Mucosa of descending colon (tissue), 3 donors: Measurements from ENCODE around the gene ZNF555. TPM values are rescaled to one million over a fixed set of nuclear protein-coding genes. Genes with fewer than 3 reads are reported as not detected.
"Not testable (repeated sequence)": the region's sequence is repeated elsewhere in the genome, so short reads cannot be mapped to it uniquely, and the experiment has no call there.

Experiments used
- ATAC-seq: fragments of 200-7000 bp; cut with Tn5 transposase; one replicate; pipeline ENCODE4 v1.9.1; 2020; ENCODE audit warnings: mild to moderate bottlenecking, moderate library complexity
- DNase-seq, 3 donors: peaks; one replicate each; pipeline ENCODE4 v3.0.0-alpha.2; 2020
- H3K36me3 ChIP-seq: fragments of 200-600 bp; one replicate; pipeline ENCODE4 v1.8.0; 2021; ENCODE audit warnings: low read depth, mild to moderate bottlenecking
- H3K4me1 ChIP-seq: fragments of 200-600 bp; one replicate; pipeline ENCODE4 v1.8.0; 2021; ENCODE audit warnings: low read depth, mild to moderate bottlenecking
- H3K4me3 ChIP-seq: fragments of 200-600 bp; one replicate; pipeline ENCODE4 v1.8.0; 2021; ENCODE audit warnings: mild to moderate bottlenecking
- H3K9me3 ChIP-seq: fragments of 200-600 bp; one replicate; pipeline ENCODE4 v1.8.0; 2021; ENCODE audit warnings: mild to moderate bottlenecking
- CTCF ChIP-seq: fragments of 200-600 bp; IDR thresholded peaks from one replicate; pipeline ENCODE4 v1.8.0; 2022; ENCODE audit warnings: antibody characterized with exemption, mild to moderate bottlenecking
- intact Hi-C, 2 donors: fragments of 100-400 bp; cut with DNase I in 1 of 2; cut with micrococcal nuclease in 1 of 2; formaldehyde crosslinking; loops; one replicate each; pipeline versions ENCODE4 v1.11.0 to v1.11.1; 2022; cut with DNase I, micrococcal nuclease
- long read RNA-seq, 2 donors: library from polyadenylated mRNA; unstranded; transcript quantifications; one replicate each; pipeline ENCODE4 v2.0.0, GENCODE V29; 2019 to 2021
- total RNA-seq, 3 donors: library from RNA; stranded (reverse); fragmentation: NEBNext Ultra II Directional in 2 of 3; extraction: Animal tissue kit (Norgen Biotek cat#: 25700) in 2 of 3; gene quantifications; one replicate each; pipeline versions ENCODE4 v1.2.1 to v1.2.4, GENCODE V29; 2021 to 2023
- donor health status: DM: no; HTN: no; CAD: no; lungs with moderate emphysema.
- donor health status: DM: no; HTN: no; CAD: no.
- donor health status: DM: no; HTN: yes; CAD: no.

The ZNF555 gene
- total RNA-seq, result 1 to 10 TPM; 3.0 to 8.4 (median 4.8) TPM
- long read RNA-seq, donor 1, full-length matches to known transcripts, result 5 of 8 reads
- long read RNA-seq, donor 1, partial matches to known transcripts, result 0 of 8 reads
- long read RNA-seq, donor 1, other reads (novel, unspliced or antisense), result 3 of 8 reads
- long read RNA-seq, donor 2, full-length matches to known transcripts, result 1 of 2 reads
- long read RNA-seq, donor 2, partial matches to known transcripts, result 1 of 2 reads
- long read RNA-seq, donor 2, other reads (novel, unspliced or antisense), result 0 of 2 reads

GRCh38 chr19:2840794-2841791 lies at the start of gene ZNF555:
Gene ZNF555, plus strand, starts transcription at chr19:2841475. Its CDS starts 98 bp downstream, at chr19:2841573.
- intact Hi-C loops, result no loop called here
- H3K4me1 ChIP-seq, result peaks cover 5% of the 10 kb centered on the region
- DNase-seq, result peak; percentile 99 to 100 (median 99)
- ATAC-seq, result peak; percentile 99
- peaks cover 15% of the 10 kb centered on the region for H3K9me3 ChIP-seq
- H3K36me3 ChIP-seq, result no peaks in the 10 kb centered on the region
- TF ChIP-seq CTCF, result peak; percentile 62
- H3K4me3 ChIP-seq, result peak within 1 kb of the TSS; percentile 83

GRCh38 chr19:2791876-2792275 lies 49.4 kb upstream of the ZNF555 start:
- Histone ChIP-seq H3K36me3 (no peaks in the 10 kb centered on the region), H3K4me1 (peaks cover under 1% of the 10 kb centered on the region), H3K4me3 (no peak overlapping the region), H3K9me3 (no peaks in the 10 kb centered on the region)
- DNase-seq (no peak), ATAC-seq (no peak)
- intact Hi-C loops, result no loop called here
- no peak for TF ChIP-seq CTCF

GRCh38 chr19:2792666-2793065 lies 48.6 kb upstream of the ZNF555 start:
- intact Hi-C loops, ATAC-seq, H3K4me1 ChIP-seq, DNase-seq, H3K4me3 ChIP-seq, H3K9me3 ChIP-seq, H3K36me3 ChIP-seq: not testable (repeated sequence)

- no peak for ATAC-seq
- no peaks in the 10 kb centered on the region for H3K9me3 ChIP-seq
- H3K4me1 ChIP-seq, result no peaks in the 10 kb centered on the region
- H3K36me3 ChIP-seq, result no peaks in the 10 kb centered on the region
- no peak for TF ChIP-seq CTCF
- no peak for DNase-seq
- no peak overlapping the region for H3K4me3 ChIP-seq
- intact Hi-C loops, result no loop called here
Observed at GRCh38 chr19:2793126-2793525, 48.1 kb upstream of the ZNF555 start.

- Histone ChIP-seq H3K36me3 (no peaks in the 10 kb centered on the region), H3K4me1 (no peaks in the 10 kb centered on the region), H3K9me3 (no peaks in the 10 kb centered on the region), H3K4me3 (no peak overlapping the region)
- DNase-seq (no peak), ATAC-seq (no peak)
- no peak for TF ChIP-seq CTCF
- intact Hi-C loops, result no loop called here
Observed at GRCh38 chr19:2793577-2793976, 47.7 kb upstream of the ZNF555 start.
